Measurements from ENCODE around the gene ZNF438. TPM values are rescaled to one million over a fixed set of nuclear protein-coding genes. Genes with fewer than 3 reads are reported as not detected.
A peak's percentile ranks its signal among the peaks of the same experiment; 100 is the strongest.
"Not testable (repeated sequence)": the region's sequence is repeated elsewhere in the genome, so short reads cannot be mapped to it uniquely, and the experiment has no call there.

ZNF438 gene
- total RNA-seq, 1 donor from 2014 or later, result 3.2 TPM

DNA sequence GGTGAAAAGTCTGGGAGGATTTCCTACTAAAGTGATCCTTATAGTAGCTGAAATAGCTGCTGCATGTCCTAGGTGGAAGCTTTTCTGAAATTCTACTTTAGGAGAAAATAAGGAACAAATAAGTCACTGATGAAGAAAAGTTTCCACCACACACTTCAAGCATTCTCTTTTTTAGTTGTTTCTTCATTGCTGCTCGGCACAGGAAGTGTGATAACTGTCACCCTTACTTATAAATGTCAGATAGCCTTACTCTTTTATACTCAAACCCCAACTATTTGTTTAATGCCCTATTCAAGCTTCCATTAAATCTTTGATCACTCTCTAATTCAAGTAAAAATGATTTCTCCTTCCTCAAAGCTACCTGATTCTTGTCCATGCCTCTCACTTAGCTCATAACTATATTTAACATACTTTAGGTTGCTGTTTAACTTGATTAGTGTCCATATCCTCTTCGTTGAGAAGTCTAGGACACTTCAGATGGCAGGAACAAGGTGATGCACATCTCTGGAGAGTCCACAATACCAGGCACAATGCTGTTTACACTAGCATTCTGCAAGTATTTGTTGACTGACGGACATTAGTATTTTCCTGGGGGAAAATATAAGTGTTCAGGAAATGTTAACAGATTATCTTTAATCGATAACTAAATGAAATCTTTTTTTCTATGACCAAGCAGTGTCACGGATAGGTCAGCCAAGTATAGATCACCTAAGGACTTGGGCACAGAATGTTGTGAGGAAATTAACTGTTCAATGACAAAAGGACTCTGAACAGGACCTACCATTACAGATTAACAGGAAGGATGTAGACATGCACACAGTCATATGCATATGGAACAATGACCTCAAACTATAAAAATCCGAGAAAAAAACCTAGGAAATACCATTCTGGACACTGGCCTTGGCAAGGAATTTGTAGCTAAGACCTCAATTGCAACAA, 67.4 kb downstream of the ZNF438 start:
- intact Hi-C loops (cut with micrococcal nuclease), result loop anchor here (1.0 kb wide), 1 partner anchor 22 kb away; no protein-coding TSS in a partner anchor

DNA sequence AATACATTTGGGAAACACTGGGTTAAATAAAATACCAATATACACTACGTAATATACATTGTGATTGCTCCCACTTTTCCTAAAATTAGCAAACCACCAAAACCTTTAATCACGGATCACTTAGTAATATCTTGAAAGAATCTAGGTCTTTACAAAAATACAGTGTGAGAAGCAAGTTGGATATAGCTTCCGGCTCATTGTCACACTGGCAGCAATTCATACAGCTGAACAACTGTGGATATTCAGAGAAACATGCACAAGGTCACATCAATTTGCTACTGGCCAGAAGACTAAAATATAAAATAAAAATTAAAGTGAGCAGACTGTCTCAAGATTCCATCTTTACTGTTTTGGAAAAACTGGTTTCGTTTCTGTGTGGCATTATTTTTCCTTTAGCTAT, 69.1 kb downstream of the ZNF438 start:
- no peak overlapping the region for H3K27ac Mint-ChIP-seq
- H3K4me1 Mint-ChIP-seq, result peaks cover 13% of the 10 kb centered on the region
- no peak overlapping the region for H3K4me3 Mint-ChIP-seq
- peak; percentile 14 for DNase-seq
- intact Hi-C loops (cut with micrococcal nuclease), result no loop called here
- peaks cover 20% of the 10 kb centered on the region for H3K9me3 Mint-ChIP-seq
- no peaks in the 10 kb centered on the region for H3K27me3 Mint-ChIP-seq
- H3K36me3 Mint-ChIP-seq (ENCODE audit: low read depth), result peaks cover 11% of the 10 kb centered on the region

More for the DNA sequence above, 67.4 kb downstream of the ZNF438 start:
- no peak for DNase-seq
- H3K27me3 Mint-ChIP-seq, result no peaks in the 10 kb centered on the region
- peaks cover 17% of the 10 kb centered on the region for H3K4me1 Mint-ChIP-seq
- H3K27ac Mint-ChIP-seq, result peak overlapping the region; percentile 78
- peaks cover 12% of the 10 kb centered on the region for H3K9me3 Mint-ChIP-seq
- peaks cover 8% of the 10 kb centered on the region for H3K36me3 Mint-ChIP-seq (ENCODE audit: low read depth)
- H3K4me3 Mint-ChIP-seq, result peak overlapping the region; percentile 6

GRCh38 chr10:30959836-30960210, 71.8 kb downstream of the ZNF438 start:
- DNase-seq, result no peak
- H3K27ac Mint-ChIP-seq, result no peak overlapping the region
- no peaks in the 10 kb centered on the region for H3K27me3 Mint-ChIP-seq
- H3K4me1 Mint-ChIP-seq, result peaks cover 13% of the 10 kb centered on the region
- H3K4me3 Mint-ChIP-seq, result no peak overlapping the region
- peaks cover 2% of the 10 kb centered on the region for H3K36me3 Mint-ChIP-seq (ENCODE audit: low read depth)
- H3K9me3 Mint-ChIP-seq, result peaks cover 18% of the 10 kb centered on the region
- intact Hi-C loops (cut with micrococcal nuclease), result no loop called here

DNA sequence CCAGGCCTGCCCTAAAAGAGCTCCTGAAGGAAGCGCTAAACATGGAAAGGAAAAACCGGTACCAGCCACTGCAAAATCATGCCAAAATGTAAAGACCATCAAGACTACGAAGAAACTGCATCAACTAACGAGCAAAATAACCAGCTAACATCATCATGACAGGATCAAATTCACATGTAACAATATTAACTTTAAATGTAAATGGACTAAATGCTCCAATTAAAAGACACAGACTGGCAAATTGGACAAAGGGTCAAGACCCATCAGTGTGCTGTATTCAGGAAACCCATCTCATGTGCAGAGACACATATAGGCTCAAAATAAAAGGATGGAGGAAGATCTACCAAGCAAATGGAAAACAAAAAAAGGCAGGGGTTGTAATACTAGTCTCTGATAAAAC, 82.4 kb downstream of the ZNF438 start:
- H3K27me3 Mint-ChIP-seq; DNase-seq; H3K4me3 Mint-ChIP-seq; intact Hi-C loops (cut with micrococcal nuclease); H3K4me1 Mint-ChIP-seq; H3K27ac Mint-ChIP-seq; H3K9me3 Mint-ChIP-seq: not testable (repeated sequence)
- H3K36me3 Mint-ChIP-seq (ENCODE audit: low read depth), result peaks cover 11% of the 10 kb centered on the region

GRCh38 chr10:30944005-30944404, 87.7 kb downstream of the ZNF438 start:
- H3K4me3 Mint-ChIP-seq, result no peak overlapping the region
- intact Hi-C loops (cut with micrococcal nuclease), result no loop called here
- H3K27ac Mint-ChIP-seq, result no peak overlapping the region
- H3K4me1 Mint-ChIP-seq, result no peaks in the 10 kb centered on the region
- no peaks in the 10 kb centered on the region for H3K27me3 Mint-ChIP-seq
- no peak for DNase-seq
- H3K9me3 Mint-ChIP-seq, result no peaks in the 10 kb centered on the region
- H3K36me3 Mint-ChIP-seq (ENCODE audit: low read depth), result peaks cover 10% of the 10 kb centered on the region

DNA sequence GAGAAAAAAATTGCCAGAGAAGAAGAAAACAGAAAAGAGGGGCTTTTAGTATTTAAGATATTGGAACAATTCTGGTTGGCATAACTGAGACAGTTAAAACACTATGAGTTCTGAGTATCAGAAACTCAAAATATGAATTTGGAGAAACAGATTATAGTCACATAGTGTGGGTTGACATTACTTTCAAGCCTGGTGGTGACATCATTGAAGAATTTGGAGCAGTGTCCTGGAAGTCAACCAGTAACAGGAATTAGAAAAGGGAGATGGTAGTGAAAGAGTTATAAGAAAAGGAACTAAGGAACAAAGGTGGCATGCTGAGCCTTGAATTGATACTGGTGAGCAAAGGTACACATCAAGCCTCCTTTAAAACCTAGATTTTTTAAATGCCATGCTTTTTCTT, 88.2 kb downstream of the ZNF438 start:
- no peaks in the 10 kb centered on the region for H3K9me3 Mint-ChIP-seq
- no peak for DNase-seq
- intact Hi-C loops (cut with micrococcal nuclease), result no loop called here
- no peaks in the 10 kb centered on the region for H3K27me3 Mint-ChIP-seq
- no peak overlapping the region for H3K27ac Mint-ChIP-seq
- H3K36me3 Mint-ChIP-seq (ENCODE audit: low read depth), result peaks cover 10% of the 10 kb centered on the region
- H3K4me3 Mint-ChIP-seq, result no peak overlapping the region
- H3K4me1 Mint-ChIP-seq, result no peaks in the 10 kb centered on the region

- intact Hi-C loops (cut with micrococcal nuclease), result no loop called here
- Mint-ChIP-seq H3K27ac (no peak overlapping the region), H3K9me3 (peaks cover 10% of the 10 kb centered on the region), H3K4me1 (peaks cover 1% of the 10 kb centered on the region), H3K27me3 (no peaks in the 10 kb centered on the region), H3K4me3 (no peak overlapping the region), H3K36me3 (ENCODE audit: low read depth) (peaks cover 18% of the 10 kb centered on the region)
- DNase-seq, result no peak
These were observed 91.4 kb downstream of the ZNF438 start for GRCh38 chr10:30940256-30940655.

DNA sequence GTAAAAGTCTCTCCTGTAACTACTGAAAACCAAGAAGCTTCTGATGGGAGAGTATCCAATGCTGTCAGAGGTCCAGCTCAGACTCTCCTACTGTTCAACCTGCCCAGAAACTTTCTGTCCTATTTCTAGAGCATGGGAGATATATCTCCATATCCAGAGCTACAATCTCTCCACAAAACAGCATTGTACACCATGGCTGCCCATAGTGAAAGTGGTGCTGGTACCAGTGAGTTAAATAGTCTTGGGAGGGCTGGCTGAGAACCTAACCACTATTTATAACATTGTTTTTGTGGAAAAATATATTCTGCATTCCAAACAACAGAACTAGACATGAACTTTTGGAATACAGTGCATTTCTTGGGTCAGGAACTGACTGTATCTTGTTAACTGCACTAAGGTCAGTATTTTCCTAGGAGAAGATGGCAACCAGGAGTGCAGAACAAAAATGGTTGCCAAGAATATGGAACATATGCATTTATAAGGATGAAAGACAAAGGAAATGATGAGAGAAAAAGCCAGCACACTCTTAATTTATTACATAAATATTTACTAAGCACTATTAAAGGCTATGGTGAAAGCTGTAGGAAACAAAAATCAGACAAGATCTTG, 91.9 kb downstream of the ZNF438 start:
- Mint-ChIP-seq H3K4me1 (peaks cover 4% of the 10 kb centered on the region), H3K27me3 (no peaks in the 10 kb centered on the region), H3K4me3 (no peak overlapping the region), H3K9me3 (peaks cover 14% of the 10 kb centered on the region), H3K36me3 (ENCODE audit: low read depth) (peaks cover 21% of the 10 kb centered on the region), H3K27ac (no peak overlapping the region)
- intact Hi-C loops (cut with micrococcal nuclease), result no loop called here
- DNase-seq, result no peak

DNA sequence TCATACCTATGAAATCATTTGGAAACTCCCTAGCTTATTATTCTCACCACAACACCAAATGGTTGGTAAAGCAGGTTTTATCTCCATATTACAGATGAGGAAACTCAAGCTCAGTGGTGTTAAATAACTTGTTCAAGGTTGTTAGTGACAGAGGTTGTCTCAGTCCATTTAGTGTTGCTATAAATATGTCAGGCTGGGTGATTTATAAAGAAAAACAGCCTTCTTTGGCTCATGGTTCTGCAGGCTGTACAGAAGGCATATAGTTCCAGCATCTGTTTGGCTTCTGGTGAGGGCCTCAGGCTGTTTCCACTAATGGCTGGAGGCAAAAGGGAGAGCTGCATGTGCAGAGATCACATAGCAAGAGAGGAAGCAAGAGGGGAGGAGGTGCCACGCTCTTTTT, 96.6 kb downstream of the ZNF438 start:
- H3K4me1 Mint-ChIP-seq, result peaks cover 7% of the 10 kb centered on the region
- intact Hi-C loops (cut with micrococcal nuclease), result no loop called here
- peaks cover 22% of the 10 kb centered on the region for H3K36me3 Mint-ChIP-seq (ENCODE audit: low read depth)
- no peak for DNase-seq
- H3K27ac Mint-ChIP-seq, result no peak overlapping the region
- H3K4me3 Mint-ChIP-seq, result no peak overlapping the region
- no peaks in the 10 kb centered on the region for H3K27me3 Mint-ChIP-seq
- H3K9me3 Mint-ChIP-seq, result peaks cover 14% of the 10 kb centered on the region

- no peak for DNase-seq
- no peak overlapping the region for H3K27ac Mint-ChIP-seq
- H3K27me3 Mint-ChIP-seq, result no peaks in the 10 kb centered on the region
- H3K4me3 Mint-ChIP-seq, result no peak overlapping the region
- H3K36me3 Mint-ChIP-seq (ENCODE audit: low read depth), result peaks cover 27% of the 10 kb centered on the region
- intact Hi-C loops (cut with micrococcal nuclease), result no loop called here
- H3K9me3 Mint-ChIP-seq, result peaks cover 14% of the 10 kb centered on the region
- peaks cover 19% of the 10 kb centered on the region for H3K4me1 Mint-ChIP-seq
These were observed 100.6 kb downstream of the ZNF438 start for GRCh38 chr10:30931094-30931493.

DNA sequence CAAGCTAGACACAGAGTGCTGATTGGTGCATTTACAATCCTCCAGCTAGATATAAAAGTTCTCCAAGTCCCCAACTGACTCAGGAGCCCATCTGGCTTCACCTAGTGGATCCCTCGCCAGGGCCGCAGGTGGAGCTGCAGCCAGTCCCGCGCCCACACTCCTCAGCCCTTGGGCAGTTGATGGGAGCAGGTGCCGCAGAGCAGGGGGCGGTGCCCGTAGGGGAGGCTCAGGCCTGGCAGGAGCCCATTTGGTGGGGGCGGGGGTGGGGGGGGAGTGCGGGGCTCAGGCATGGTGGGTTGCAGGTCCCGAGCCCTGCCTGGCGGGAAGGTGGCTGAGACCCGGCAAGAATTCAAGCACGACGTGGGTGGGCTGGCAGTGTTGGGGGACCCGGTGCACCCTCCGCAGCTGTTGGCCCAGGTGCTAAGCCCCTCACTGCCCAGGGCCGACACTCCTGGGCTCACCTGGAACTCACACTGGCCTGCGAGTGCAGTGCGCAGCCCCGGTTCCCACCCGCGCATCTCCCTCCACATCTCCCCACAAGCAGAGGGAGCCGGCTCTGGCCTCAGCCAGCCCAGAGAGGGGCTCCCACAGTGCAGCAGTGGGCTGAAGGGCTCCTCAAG, 101.7 kb downstream of the ZNF438 start:
- Mint-ChIP-seq H3K27ac (no peak overlapping the region), H3K4me3 (no peak overlapping the region), H3K36me3 (ENCODE audit: low read depth) (peaks cover 19% of the 10 kb centered on the region), H3K9me3 (peaks cover 11% of the 10 kb centered on the region), H3K4me1 (peaks cover 15% of the 10 kb centered on the region), H3K27me3 (no peaks in the 10 kb centered on the region)
- DNase-seq, result no peak
- intact Hi-C loops (cut with micrococcal nuclease), result no loop called here

- intact Hi-C loops (cut with micrococcal nuclease); H3K27me3 Mint-ChIP-seq: not testable (repeated sequence)
- peak overlapping the region; percentile 80 for H3K4me3 Mint-ChIP-seq
- peaks cover 23% of the 10 kb centered on the region for H3K36me3 Mint-ChIP-seq (ENCODE audit: low read depth)
- H3K9me3 Mint-ChIP-seq, result peaks cover 14% of the 10 kb centered on the region
- H3K4me1 Mint-ChIP-seq, result peaks cover 15% of the 10 kb centered on the region
- peak overlapping the region; percentile 84 for H3K27ac Mint-ChIP-seq
- DNase-seq, result peak; percentile 70
These were observed 102.3 kb downstream of the ZNF438 start for GRCh38 chr10:30929311-30929729.

GRCh38 chr10:30928742-30929141, 102.9 kb downstream of the ZNF438 start:
- Mint-ChIP-seq H3K9me3 (peaks cover 17% of the 10 kb centered on the region), H3K36me3 (ENCODE audit: low read depth) (peaks cover 26% of the 10 kb centered on the region), H3K4me1 (peaks cover 15% of the 10 kb centered on the region), H3K4me3 (peak overlapping the region; percentile 80), H3K27me3 (no peaks in the 10 kb centered on the region), H3K27ac (peak overlapping the region; percentile 84)
- no peak for DNase-seq
- intact Hi-C loops (cut with micrococcal nuclease), result no loop called here

- H3K27ac Mint-ChIP-seq, result no peak overlapping the region
- no peak for DNase-seq
- intact Hi-C loops (cut with micrococcal nuclease), result no loop called here
- peaks cover 9% of the 10 kb centered on the region for H3K36me3 Mint-ChIP-seq (ENCODE audit: low read depth)
- H3K27me3 Mint-ChIP-seq, result no peaks in the 10 kb centered on the region
- H3K4me3 Mint-ChIP-seq, result no peak overlapping the region
- H3K4me1 Mint-ChIP-seq, result no peaks in the 10 kb centered on the region
- H3K9me3 Mint-ChIP-seq, result peaks cover 7% of the 10 kb centered on the region
These were observed 113.0 kb downstream of the ZNF438 start for GRCh38 chr10:30918651-30919050.
